Muscle of back (tissue), 13 donors: Measurements from ENCODE around the gene ACBD3. TPM values are rescaled to one million over a fixed set of nuclear protein-coding genes. Genes with fewer than 3 reads are reported as not detected.

Experiments
- DNase-seq, 3 donors: peaks; one replicate each; pipeline versions ENCODE4 v3.0.0 to v3.0.0-alpha.2; 2013
- long read RNA-seq, 9 donors: transcript quantifications; one replicate each; lab custom pipeline, GENCODE V29; 2026
- polyA plus RNA-seq, 10 donors: library from polyadenylated mRNA; unstranded; fragments of 120-200 nt; gene quantifications; one replicate each; pipeline ENCODE4 v1.2.1, GENCODE V29; 2013; ENCODE audit not compliant: insufficient read length in 10 of 10

Gene ACBD3
- polyA plus RNA-seq = 10 to 100 TPM; 45.6 to 63.1 (median 51.4) TPM
- long read RNA-seq, donor 1, partial matches to known transcripts = 6 of 8 reads
- long read RNA-seq, donor 1, other reads (novel, unspliced or antisense) = 0 of 8 reads
- long read RNA-seq, donor 2, transcript ACBD3-201 (8 exons, 3,573 nt) = major isoform, 5 of 12 reads
- long read RNA-seq, donor 2, partial matches to known transcripts = 7 of 12 reads
- long read RNA-seq, donor 2, other reads (novel, unspliced or antisense) = 0 of 12 reads
- long read RNA-seq, donor 3 = 0 reads
- long read RNA-seq, donor 4, transcript ACBD3-201 (8 exons, 3,573 nt) = major isoform, 10 of 15 reads
- long read RNA-seq, donor 4, partial matches to known transcripts = 5 of 15 reads
- long read RNA-seq, donor 4, other reads (novel, unspliced or antisense) = 0 of 15 reads
- long read RNA-seq, donor 5, partial matches to known transcripts = 69 of 71 reads
- long read RNA-seq, donor 5, other reads (novel, unspliced or antisense) = 0 of 71 reads
- long read RNA-seq, donor 6, transcript ACBD3-201 (8 exons, 3,573 nt) = major isoform, 6 of 20 reads
- long read RNA-seq, donor 6, partial matches to known transcripts = 14 of 20 reads
- long read RNA-seq, donor 6, other reads (novel, unspliced or antisense) = 0 of 20 reads
- long read RNA-seq, donor 7, transcript ACBD3-201 (8 exons, 3,573 nt) = major isoform, 6 of 18 reads
- long read RNA-seq, donor 7, partial matches to known transcripts = 12 of 18 reads
- long read RNA-seq, donor 7, other reads (novel, unspliced or antisense) = 0 of 18 reads
- long read RNA-seq, donor 8, partial matches to known transcripts = 35 of 39 reads
- long read RNA-seq, donor 8, other reads (novel, unspliced or antisense) = 0 of 39 reads
- long read RNA-seq, donor 9 = 0 reads

DNA sequence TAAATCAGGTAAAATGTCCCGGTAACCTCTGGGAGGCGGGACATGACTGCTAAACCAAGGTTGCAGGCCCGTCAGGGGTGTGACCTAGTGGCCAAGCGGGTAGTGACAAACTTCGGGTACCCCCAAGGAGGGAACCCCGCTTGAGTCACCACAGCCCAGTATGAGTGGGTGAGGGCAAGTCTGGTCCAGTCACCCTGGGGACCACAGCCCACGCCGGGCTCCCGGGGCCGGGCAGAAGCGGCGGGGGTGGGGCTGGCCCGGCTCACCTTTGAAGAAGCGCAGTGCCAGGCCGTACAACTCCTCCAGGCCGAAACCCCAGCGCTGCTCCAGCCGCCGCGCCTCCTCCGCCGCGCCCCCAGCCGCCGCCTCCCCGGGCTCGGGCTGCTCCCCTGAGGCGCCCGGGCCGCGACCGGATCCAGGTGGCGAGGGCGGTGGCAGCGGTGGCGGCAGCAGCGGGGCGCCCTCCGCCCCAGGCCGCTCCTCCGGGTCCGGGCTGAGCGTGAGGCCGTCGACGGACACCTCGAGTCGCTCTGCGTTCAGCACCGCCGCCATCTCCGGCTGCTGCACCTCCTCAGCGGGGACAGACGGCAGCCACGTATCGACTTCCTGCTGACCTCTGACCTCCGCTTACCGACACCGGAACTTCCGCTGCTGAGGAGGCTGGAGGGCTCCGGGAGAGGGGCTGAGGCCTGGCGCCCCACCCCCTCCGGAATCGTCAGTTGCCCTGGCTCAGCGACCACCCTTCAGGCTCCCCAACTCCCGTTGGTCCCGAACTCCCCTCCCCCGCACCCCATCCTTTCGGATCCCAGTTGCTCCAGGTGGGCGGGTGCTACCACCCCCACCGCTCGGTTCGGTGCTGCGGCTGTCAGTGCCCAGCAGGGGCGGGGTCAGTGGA, at the start of gene ACBD3:
Gene ACBD3, minus strand, starts transcription at position 618 of the 895 bp plus-strand sequence. Its CDS starts 66 bp downstream, at position 552.
- DNase-seq = peak; percentile 91 to 98 (median 95)

DNA sequence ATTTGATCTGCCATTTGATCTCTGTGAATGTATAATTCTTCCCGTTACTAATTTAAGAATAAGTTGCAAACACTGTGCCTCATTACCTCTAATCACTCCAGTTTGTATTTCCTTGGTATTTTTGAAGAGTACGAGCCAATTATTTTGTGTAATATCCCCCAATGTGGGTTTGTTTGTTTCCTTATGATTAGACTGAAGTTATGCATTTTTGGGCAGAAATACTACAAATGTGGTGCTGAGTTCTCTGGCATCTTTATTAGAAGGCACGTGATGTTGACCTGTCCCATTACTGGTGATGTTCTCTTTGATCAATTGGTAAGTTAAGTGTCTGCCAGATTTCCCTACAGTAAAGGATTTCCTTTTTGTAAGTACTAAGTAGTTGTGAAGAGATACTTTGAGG, 47.3 kb upstream of the ACBD3 start:
- DNase-seq = no peak

DNA sequence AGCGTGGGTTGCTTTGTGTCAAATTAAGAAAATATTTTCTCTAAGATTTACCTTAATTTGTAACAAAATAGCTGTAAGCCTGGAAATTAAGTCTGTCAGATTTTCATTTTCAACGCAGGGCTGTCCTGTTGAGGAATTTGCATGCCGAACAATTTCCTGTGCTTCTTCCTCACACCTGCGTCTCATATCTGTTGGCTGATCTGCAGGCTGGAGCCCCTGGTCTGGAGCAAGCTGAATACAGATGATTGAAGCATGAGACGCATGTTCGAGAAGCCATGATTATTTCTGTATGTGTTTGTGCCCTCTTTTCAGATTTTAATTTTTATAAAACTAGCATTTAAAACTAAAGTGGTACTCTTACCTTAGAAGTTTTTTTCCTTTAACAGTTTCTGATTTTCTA, 46.8 kb upstream of the ACBD3 start:
- DNase-seq = no peak

DNA sequence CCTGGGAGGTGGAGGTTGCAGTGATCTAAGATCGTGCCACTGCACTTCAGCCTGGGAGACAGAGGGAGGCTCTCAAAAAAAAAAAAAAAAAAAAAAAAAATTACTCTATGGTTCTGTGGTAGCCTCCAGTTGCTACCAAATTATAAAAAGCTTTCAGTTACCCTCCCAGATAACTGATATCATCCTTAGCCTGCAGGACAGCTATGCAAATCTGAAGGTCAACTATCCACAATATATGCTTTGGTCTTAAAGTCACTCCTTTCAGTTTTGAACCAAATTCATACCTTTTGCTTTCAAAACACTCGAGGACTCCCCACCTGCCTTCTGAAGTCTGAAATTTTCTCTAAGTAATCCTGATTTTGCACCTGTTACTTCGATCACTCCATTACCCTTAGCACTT, 40.1 kb upstream of the ACBD3 start:
- DNase-seq = no peak

DNA sequence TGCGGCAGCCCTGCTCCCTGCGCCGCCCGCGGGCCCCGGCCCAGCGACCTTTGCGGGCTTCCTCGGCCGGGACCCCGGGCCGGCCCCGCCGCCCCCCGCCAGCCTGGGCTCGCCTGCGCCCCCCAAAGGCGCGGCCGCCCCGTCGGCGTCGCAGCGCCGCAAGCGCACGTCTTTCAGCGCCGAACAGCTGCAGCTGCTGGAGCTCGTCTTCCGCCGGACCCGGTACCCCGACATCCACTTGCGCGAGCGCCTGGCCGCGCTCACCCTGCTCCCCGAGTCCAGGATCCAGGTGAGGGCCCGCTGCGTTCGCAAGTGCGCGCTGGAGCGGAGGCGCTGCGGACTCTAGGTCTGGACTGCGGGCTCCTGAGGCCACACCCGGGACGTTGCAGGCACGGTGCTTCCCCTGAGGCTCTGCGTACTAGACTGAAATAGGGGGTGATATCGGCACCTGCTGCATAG, 37.3 kb upstream of the ACBD3 start:
- peak; percentile 3 to 59 (median 22) for DNase-seq

DNA sequence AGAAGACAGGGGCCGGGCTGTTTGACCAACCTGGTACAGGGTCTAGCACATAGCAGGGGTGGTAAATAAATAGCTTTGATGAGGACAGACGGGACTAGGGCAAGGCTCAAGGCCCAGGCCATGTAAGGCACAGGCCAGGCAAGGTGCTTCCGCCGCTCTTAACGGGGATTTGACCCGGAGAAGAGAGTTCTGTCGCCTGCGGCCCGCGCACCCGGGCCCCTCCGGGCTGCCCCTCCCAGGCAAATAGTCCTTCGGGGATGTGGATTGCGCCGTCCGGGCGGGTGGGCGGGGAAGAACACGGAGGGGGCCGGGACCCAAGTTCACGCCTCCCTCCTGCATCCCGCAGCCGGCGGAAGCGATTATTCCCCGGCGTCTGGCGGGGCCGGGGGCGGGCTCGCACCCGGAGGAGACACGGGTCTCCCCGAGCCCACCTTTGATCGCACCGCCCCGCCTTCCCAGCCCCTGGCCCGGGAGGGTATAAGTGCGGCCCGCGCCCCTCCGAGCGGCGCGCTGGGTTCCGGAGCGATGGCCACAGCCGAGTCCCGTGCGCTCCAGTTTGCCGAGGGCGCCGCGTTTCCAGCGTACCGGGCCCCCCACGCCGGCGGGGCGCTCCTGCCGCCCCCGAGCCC, 36.7 kb upstream of the ACBD3 start, which contains the start of gene MIXL1:
Gene MIXL1, plus strand, starts transcription at position 508 of the 629 bp plus-strand sequence. Its CDS starts 18 bp downstream, at position 526.
- DNase-seq = peak in 1 of 3 donors; percentile 36

DNA sequence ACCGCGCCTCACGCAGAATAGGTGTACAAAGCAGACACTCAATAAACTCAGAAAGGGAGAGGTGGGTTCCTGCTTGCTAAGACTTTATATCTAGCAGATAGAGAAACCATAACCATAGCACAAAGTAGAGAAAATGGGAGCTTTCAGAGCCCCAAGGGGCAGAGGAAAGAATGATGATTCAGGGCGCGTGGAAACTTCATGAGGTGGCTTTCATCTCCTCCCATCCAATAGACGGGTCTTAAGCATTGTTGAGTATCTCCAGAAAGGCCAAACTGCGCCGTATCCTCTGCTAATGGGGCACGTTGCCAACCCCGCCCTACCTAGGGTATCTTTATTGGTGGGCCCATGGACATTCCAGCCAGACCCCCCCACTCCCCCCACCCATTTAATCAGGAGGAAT, 36.1 kb upstream of the ACBD3 start:
- DNase-seq = no peak

DNA sequence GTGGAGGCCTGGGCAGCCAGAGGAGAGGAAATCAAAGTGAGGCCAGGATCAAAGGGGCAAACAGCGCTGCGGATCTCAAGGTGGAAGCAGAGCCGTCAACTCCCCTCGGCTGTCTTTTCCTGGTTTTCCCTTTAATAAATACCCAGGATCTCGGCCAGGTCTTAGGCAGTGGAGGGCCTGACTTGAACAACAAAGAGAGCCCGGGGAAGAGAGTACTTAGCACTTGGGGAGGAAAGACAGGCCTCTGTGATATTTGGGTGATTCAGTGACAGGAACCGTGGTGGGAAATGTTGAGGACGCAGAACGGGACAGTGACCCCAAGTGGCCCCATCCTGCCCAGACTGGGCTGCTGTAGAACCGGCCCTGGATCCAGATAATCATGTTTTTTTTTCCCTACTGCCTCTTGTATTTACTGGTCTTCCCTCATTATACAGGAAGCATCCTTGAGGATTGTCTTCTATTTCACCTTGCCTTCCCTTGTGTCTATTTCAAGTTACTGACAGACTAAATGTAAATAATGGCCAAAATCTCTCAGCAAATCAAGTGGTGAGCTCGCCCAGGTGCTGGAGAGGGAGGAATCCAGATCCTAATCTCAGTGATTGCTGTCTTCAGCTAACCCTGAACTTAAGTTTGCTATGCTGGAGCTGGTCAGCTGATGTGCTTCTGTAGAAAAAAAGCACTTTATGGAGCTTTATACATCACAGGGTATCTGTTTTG, 34.1 kb upstream of the ACBD3 start:
- no peak for DNase-seq

DNA sequence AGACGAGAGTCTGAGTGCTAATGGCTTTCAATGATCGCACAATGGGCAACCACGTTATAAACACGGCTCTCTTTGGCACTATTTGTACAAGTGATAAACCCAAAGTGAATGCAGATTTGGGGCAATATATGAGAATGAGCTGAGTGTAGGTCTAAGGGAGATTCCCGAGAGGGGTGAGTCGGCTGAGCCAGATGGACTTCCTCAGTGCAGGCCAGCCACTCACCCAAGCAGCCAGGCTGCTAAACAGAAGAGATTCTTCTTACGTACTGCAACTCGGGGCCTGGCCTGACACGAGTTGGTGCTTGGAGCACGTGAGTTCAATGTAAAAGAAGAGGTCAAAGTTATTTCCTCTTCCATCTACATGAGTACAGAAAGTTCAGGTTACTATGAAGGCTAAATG, 30.7 kb upstream of the ACBD3 start:
- DNase-seq = no peak

DNA sequence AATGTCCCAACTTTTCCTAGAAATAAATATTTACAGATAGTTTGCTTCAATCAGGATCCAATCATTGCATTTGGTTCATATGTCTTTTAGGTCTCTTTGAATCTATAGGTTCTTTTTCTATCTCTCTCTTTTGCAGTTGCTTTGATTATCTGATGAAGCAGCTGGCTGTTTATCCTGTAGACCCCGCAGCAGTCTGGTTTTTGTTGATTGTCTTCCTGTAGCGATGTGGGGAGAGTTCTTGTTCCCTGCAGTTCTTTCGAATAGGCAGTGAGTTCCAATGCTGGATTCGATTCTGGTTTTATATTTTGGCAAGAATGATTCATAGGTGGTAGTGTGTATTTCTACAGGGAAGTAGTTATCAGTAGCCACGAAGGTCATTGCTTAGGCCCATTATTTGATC, 29.5 kb upstream of the ACBD3 start:
- DNase-seq = no peak

DNA sequence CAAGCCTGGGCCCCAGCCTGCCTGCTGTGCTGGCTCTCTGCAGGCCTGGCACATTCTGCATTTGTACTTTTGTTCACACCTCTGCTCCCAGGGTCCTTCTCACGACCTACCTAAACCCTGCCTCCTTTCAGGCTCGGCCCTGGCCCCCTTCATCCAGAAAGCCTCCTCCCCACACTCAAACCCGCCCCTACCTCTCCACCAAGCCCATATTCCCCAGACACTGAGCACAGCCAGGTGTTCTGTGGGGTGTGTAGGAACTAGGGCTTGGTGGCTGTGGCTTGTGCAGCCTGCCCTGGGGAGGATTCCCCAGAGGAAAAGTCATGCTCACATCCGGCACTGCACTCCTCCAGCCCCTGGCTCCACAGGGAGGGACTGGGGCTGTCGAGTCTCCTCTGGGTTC, 28.7 kb upstream of the ACBD3 start:
- no peak for DNase-seq

DNA sequence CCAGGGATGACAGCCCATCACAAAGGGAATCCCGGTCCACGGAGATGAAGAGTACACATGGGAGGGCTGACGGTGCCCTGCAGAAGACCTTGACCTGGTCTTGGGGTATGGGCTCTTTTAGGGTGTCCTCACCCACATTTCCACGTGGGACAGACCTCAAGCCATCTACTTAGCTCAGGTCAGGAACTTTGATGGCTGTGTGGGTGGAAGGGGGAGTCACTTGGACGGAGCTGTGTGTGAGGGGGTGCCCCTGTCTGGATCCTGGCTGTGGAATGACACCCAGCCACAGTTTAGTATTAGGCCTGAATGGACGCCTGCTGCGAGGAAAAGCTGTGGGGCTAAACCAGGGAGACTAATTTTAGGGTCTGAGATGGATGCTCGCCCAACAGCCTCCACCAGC, 26.0 kb upstream of the ACBD3 start:
- DNase-seq = no peak

DNA sequence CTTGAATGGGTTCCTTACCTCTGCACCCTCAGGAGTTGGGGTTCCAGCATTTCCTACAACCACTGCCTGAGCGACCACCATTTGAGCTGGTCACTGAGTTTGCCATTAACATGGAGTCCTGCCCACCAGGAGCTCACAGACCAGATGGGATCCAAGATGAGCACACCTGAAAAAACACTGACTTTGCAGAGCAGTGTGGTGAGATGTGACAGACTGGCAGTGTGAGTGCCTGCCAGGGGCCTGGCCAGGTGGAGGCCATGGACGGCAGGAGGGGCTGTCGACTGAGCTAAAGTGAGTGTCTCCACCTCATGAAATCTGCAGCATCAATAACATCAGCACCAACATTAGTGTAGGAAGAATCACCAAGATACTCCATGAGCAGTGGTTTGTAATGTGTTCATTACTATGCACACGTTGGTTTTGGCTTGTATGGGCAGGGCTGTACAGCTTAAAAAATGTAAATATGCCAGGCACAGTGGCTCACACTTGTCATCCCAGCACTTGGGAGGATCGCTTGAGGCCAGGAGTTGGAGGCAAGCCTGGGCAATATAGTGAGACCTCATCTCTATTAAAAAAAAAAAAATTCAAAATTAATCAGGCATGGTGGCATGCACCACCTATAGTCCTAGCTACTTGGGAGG, 24.8 kb upstream of the ACBD3 start:
- no peak for DNase-seq

DNA sequence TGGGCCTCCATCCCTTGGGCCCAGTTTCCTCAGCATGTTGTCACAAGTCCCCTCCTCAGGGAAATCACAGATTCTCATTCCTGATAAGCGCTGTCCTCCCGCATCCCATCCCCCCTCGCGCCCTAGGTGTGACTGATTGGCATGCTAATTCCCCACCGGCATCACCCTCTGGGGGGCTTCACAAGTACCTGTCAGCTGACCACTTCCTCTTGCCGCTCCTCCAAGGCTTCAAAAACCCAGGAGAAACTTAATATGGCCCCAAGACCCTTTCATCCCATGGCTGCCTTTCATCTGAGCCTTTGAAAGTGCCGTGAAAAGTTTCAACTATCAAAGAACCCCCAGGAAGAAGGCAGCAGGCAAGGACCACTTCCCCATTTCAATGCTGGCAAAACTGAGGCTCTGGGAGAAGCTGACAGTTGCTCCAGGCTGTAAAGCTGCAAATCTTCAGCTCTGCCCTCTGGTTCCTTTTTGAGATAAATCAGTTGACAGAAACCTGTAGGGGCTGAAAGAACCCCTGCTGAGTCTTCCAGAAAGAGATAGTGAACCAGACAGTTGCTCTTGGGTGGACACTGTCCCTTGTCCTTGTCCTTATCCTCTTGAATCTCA, 24.1 kb upstream of the ACBD3 start:
- no peak for DNase-seq

DNA sequence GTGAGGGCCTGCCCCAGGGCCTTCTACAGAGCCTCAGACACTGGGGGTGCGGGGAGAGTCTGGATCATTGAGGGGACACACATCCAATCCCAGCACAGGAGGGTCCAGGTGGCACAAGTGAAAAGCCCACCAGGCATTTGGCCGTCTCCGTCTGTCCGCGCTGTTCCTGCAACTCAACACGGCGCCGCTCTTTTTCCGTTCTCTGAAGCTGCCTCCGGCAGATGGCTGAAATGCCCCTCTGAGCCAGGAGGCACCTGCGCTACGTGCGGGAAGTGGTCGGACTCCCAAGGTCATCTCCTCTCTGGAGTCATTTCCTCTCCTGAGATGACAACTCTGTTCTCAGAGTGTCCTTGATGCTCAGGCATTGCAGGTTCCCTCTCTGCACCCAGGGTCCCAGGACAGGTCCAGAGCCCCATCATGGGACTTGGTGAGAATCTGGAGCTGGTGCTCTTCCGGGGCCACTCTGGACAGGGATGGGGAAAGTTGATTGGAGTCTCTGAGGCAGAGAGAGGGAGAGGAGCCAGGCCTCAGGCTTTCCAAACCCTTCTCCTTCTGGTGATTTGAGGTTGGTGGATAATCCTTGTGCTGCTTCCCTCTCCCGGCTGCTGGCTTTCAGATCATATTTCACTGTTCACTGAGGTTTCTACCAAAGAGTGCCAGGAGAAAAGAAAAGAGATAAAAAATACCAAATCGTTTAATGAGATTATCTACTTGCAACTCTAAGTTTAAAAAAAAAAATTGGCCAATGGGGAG, 22.9 kb upstream of the ACBD3 start:
- DNase-seq = peak in 1 of 3 donors; percentile 11

DNA sequence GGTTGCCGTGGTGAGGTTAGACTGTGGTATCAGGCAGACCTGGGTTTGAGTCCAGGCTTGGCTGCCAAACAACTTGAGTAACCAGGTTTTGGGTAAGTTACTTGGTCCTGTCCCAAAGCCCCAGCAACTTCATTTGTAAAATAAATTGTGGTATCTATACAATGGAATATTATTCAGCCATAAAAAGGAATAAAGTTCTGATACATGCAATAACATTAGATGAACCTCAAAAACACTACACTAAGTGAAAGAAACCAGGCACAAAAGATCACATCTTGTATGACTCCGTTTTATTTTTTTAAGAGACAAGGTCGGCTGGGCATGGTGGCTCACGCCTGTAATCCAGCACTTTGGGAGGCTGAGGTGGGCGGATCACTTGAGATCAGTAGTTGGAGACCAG, 20.5 kb upstream of the ACBD3 start:
- no peak for DNase-seq

DNA sequence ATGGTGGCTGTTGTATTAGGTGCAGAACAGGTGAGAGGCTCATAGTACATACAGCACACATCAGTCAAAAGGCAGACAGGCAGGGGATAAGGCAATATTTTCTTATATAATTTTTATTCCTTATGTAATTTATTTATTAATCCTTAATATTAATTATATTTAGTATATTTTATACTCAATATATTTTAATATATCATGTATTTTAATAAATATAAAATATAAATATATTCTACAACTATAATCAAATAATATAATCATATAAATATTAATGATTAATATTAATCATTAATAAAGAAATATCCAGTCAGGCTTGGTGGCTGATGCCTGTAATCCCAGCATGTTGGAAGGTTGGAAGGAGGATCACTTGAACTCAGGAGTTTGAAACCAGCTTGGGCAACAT, 17.7 kb upstream of the ACBD3 start:
- DNase-seq = no peak

DNA sequence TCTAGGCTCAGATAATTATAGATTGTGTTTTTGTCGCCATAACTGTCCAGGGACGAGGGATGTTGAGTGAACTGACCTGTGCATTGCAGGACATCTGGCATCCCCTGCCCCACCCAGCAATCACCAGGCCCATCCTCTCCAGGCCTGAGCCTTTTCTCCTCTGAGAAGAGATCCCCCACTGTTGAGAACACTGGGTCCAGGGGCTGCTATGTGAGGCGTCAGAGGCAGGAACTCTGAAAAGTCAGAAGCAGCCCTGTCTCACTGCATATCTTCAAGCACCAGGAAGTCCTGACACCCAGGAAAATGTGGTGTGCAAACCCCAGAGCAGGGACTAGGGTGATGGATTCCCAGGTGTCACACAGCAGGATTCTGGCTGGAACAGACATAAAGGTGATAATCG, 17.1 kb upstream of the ACBD3 start:
- DNase-seq = no peak

DNA sequence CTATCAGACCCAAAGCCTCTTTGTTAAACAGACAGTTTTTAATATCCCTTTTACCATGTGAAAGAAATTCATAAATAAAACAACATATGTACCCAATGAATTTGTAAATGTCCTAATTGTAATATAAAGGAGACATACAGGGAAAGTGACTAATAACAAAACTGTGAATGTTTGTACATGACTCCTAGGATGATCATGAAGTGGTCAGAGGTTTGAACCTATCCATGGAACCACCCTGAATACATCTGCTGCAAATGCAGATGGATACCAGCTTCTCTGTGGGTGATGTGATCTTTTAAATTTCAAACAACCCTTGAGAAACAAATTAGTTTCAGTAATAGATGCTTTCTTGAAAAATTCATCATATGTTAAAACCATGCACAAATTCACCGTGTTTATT, 16.7 kb upstream of the ACBD3 start:
- no peak for DNase-seq
